GM18867 (cell line): ENCODE data around the gene HEG1.
"Not testable (repeated sequence)": the region's sequence is repeated elsewhere in the genome, so short reads cannot be mapped to it uniquely, and the experiment has no call there.

ENCODE experiments used
- ATAC-seq: cut with Tn5 transposase; IDR thresholded peaks from one replicate; pipeline ENCODE4 v1.9.1; 2021; ENCODE audit warnings: mild to moderate bottlenecking, moderate library complexity; ENCODE audit not compliant: unreplicated experiment

HEG1 gene, protein sequence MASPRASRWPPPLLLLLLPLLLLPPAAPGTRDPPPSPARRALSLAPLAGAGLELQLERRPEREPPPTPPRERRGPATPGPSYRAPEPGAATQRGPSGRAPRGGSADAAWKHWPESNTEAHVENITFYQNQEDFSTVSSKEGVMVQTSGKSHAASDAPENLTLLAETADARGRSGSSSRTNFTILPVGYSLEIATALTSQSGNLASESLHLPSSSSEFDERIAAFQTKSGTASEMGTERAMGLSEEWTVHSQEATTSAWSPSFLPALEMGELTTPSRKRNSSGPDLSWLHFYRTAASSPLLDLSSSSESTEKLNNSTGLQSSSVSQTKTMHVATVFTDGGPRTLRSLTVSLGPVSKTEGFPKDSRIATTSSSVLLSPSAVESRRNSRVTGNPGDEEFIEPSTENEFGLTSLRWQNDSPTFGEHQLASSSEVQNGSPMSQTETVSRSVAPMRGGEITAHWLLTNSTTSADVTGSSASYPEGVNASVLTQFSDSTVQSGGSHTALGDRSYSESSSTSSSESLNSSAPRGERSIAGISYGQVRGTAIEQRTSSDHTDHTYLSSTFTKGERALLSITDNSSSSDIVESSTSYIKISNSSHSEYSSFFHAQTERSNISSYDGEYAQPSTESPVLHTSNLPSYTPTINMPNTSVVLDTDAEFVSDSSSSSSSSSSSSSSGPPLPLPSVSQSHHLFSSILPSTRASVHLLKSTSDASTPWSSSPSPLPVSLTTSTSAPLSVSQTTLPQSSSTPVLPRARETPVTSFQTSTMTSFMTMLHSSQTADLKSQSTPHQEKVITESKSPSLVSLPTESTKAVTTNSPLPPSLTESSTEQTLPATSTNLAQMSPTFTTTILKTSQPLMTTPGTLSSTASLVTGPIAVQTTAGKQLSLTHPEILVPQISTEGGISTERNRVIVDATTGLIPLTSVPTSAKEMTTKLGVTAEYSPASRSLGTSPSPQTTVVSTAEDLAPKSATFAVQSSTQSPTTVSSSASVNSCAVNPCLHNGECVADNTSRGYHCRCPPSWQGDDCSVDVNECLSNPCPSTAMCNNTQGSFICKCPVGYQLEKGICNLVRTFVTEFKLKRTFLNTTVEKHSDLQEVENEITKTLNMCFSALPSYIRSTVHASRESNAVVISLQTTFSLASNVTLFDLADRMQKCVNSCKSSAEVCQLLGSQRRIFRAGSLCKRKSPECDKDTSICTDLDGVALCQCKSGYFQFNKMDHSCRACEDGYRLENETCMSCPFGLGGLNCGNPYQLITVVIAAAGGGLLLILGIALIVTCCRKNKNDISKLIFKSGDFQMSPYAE (N-terminal part only)

DNA sequence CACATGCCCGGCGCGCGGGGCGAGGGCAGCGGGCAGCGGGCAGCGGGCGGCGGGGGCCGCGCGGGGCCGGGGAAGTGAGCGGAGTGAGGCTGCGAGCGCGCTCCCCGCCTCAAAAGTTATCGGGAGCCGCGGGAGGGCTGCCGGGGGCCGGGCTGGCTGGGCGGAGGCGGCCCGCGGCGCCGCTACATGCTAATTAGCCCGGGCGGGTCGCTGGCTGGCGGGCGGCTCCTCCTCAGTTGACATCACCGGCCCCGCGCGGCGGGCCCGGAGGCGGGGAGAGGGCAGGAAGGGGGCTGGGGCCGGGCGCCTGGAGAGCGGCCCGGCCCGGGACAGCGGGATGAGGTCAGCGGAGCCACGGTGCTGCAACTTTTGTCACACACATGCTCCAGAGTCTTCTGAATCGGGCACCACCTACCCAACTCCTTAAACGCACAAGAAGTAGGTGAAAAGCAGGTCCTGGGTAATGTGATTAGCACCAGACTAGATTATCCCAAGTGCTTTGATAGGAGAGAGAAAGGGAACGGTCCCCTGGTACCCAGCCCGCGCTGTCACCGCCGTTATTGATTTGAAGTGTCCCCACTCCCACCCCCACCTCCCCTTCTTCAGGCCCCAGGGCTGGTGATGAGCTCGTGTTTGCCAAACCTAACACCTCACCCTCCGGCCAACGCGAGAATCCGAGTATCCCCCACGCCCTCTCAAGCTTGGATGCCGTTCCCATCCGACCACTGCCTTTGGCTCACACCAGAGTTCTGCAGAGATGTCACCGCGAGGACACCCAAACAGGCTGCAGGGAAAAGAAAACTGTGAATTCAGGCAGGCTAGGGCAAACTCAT lies at the start of gene HEG1:
Gene HEG1 (minus strand): TSS at position 85 of the 833 bp plus-strand sequence. CDS start 107 bp downstream, outside the sequence.
- peak; percentile 66 for ATAC-seq

DNA sequence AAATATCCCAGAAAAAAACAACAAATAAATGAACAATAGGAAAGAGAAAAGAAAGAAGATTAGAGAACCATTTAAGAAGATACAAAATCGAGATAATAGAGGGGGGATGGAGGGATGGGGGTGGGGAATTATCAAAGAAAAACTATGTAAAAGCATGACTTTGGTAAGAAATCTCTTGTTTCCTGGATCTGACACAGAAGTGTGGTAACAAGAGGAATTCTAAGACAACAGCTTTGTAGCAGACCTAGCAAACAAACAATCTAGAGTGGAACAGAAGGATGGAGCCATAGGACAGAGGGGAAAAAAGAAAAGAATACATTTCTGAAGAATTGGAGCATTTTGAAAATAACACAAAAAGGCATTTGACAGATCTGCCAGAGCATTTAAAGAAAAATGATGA lies 49.3 kb upstream of the HEG1 start:
- ATAC-seq = no peak

DNA sequence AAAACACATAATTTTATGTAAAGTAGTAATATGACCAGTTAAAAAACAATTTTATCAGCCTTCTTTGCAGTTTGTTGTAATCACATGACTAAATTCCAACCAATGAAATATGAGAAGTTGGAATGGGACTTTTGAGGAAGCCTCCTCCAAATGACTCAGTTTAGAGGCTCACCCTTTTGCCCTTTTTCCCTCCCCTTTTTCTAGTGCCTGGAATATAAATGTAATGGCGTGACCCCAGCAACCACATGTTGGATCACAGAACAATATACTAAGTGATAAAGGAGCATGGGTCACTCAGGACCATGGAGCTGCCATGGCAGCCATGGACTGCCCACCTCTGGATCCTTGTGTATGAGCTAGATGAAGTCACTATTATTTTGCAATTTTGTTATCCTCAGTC lies 48.8 kb upstream of the HEG1 start:
- ATAC-seq = no peak

DNA sequence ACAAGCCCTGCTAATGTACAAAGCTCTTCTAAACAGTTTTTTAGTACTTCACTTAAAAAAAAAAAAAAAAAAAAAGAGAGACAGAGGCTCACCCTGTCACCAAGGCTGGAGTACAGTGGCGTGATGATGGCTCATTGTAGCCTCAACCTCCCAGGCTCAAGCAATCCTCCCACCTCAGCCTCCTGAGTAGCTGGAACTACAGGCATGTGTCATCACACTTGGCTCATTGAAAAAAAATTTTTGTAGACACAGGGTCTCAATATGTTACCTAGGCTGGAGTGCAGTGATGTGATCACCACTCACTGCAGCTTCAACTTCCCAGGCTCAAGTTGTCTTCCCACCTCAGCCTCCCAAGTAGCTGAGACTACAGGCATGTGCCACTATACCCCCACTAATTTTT lies 47.6 kb upstream of the HEG1 start:
- ATAC-seq = no peak

DNA sequence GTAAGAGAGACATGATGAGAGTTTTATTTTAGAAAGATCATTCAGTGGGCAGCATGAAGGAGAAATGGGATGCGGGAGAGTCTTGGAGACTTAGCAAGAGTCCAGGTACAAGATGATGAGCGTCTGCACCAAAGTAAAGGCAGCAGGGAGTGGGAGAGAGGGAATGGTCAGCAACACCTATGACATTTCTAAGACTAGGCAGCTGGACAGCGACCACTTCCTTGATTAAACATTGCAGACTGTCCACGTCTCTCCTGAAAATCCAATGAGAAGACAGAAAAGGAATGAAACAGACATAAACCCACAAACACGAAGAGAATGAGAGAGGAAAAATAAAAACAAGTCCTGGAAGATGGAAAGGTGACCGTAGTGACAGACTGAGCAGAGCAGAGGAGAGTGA lies 46.7 kb upstream of the HEG1 start:
- ATAC-seq = no peak

DNA sequence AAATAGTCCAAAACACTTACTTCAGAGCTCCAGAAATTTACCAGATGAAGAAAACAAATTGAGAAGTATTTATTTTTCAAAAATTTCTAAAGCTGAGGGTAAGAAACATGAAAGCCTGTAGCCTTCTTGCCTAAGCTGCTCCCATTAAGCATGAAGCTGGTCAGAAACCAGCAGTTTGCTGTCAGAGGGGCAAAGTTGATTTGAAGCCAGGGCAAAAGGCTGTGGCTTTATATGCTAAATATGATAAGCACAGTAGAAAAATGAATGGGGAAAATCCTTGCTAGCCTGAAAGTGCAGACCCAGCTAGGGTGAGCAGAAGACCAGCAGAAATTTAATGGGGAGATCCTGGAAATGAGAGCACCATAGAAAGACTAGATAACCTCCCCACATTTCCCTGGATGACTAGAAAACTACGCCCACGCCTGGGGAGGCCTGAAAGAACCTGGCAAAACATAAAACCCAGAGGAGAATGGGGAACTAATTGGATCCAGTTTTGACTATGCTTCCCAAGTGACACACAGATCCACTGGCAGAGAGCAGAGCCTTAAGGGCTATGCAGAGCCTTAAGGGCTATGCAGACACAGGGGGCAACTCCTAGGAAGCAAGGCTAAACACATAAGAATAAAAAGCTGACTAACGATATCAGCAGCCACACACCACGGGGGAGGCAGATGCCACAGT lies 43.0 kb upstream of the HEG1 start:
- ATAC-seq = no peak

DNA sequence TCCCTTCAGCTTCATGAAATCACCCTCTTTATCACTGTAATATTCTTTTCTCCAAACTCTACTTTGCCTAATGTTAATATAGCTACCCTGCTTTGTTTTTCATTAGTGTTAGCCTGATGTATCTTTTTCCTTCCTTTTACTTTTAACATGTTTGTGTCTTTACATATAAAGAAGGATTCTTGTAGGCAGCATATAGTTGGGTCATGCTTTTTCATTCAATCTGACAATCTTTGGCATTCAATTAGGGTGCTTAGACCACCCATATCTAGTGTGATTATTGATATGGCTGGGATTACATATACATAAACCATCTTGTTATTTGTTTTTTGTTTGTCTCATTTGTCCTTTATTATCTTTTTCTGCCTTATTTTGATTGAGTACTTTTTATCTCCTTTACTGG lies 34.9 kb upstream of the HEG1 start:
- ATAC-seq = no peak

DNA sequence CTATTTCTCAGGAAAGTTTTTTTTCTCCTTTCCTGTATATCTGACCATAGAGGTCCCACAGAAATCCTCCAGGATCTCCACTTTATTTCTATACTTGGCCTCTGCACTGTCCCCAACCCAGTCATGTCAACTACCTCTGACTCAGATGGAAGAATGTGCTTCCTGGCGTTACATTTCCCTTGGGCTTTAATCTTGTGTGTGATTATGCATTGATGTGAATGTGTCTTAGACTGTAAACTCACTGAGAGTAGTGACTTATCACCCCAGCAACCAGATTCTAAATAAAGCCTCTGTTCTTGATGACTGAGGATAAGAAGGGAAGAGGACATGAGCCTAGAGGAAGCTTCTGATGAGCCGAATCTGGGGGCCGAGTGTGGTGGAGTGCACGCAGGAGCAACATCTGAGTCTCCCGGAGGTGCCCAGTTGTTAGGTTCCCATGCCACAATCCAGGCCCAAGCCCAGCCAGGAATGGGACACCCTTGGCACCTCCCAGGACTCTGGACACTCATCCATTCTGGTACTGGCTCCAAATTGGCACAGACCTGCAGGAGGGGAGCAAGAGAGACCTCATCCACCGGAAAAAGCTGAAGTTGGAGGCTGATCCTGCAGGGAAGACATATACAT lies 32.1 kb upstream of the HEG1 start:
- no peak for ATAC-seq

DNA sequence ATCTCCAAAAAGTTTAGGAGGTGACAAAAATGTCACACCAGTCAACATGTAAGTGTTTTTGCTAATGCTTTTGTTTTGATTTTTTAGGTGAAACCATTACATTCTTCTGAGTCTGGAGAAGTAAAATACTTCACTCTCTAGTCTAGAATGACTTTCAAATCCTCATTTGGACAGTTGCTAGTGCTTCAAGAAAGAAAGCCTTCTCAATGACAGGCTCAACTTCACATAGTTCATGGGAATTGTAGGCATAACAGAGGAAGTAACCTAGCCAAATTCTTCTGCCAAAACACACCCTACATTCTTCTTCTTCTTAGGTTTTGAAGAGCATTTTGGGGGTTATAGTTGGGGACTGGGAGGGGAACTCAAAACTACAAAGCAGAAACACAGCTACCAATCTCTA lies 29.4 kb upstream of the HEG1 start:
- ATAC-seq = no peak

DNA sequence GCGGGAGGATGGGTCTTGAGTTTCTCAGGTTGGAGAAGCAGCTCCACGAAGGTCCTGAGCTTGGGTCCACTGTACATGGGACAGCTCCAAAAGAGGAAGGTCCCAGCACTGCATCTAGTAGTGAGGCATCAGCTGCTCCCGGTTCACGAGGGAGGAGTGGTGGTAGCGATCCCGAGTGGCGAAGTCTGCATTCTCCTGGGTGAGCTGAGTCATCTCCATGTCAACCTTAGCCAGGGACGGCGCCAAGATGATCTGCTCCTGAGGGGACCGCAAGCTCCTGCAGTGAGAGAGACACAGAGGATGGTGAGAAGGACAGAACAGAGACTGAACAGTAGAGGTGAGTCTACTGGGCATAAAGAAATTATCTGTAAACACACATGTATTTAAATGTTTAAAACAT lies 28.0 kb upstream of the HEG1 start:
- ATAC-seq = no peak

DNA sequence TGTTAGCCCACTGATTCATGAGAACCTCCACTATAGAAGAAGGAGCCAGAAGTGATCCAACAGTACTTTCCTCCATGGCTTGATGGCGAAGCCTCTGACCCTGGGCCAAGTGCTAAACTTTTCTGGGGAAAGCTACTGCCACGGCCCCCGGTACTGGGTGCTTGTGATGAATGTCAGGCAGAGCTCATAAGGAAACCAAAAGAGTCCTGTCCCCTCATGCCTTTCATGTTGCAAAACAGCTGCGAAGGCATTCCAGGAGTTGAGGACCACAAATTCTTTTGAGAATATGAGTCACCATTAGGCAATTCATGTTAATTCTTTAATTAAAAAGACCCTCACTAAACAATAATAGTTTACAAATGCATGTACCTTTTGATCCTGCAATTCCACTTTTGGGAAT lies 26.5 kb upstream of the HEG1 start:
- ATAC-seq = not testable (repeated sequence)

DNA sequence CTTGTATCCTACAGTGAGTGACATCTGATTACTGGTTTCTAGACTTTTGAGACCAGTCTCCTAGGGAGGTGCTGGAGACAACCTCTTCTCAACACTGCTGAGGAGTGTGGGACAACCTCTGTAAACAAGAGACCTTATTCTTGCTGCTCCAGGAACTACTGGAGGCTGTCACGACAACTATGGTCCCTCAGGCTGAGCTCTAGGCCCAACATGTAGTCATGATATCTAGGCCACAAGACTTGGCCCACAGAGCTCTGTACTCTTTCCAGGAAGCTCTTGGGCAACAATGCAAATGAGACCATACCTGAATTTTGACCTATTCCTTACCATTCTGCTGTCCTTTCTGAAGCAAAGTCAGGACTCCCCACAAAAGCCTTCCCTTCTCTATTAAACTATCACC lies 24.3 kb upstream of the HEG1 start:
- no peak for ATAC-seq

DNA sequence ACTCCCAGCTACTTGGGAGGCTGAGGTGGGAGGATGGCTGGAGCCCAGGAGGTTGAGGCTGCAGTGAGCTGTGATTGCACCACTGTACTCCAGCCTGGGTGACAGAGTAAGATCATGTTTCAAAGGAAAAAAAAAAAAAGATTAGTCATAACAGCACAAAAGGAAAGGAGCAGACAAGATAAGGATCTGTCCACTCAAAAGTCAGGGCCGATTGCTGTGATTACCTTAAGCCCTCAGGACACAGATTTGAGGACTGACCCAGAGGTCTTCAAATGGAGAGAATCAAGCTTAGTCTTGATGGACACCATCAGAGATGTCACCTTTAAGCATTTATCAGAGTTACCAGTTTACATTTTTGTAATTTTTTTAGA lies 23.9 kb upstream of the HEG1 start:
- no peak for ATAC-seq

DNA sequence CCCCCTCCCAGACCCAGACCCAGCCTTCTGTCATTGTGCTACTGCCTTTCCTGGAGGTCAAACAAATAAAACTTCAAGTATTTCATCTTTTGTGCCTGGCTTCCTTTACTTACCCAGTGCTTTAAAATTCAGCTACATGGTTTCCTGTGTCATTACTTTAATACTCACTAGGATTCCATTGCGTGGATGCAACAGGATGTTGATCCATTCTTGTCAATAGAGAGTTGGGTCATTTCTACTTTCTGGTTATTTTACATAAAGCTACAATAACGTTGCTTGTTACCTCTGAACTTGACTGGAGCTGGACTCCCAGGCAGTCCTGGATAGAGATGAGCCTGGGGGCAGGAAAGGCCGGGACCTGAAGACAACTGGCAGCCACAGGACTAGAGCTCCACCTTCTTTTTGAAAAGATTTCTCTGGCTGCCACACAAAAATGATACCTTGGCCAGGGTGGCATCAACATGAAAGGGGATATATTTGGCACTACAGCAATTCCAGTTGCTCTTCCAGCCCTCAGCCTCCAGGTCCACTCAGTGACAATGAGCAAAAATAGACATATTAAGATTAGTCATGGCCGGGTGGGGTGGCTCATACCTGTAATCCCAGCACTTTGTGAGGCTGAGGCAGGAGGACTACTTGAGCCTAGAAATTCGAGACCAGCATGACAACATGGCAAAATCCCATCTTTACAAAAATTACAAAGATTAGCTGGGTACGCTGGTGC lies 23.3 kb upstream of the HEG1 start:
- no peak for ATAC-seq

DNA sequence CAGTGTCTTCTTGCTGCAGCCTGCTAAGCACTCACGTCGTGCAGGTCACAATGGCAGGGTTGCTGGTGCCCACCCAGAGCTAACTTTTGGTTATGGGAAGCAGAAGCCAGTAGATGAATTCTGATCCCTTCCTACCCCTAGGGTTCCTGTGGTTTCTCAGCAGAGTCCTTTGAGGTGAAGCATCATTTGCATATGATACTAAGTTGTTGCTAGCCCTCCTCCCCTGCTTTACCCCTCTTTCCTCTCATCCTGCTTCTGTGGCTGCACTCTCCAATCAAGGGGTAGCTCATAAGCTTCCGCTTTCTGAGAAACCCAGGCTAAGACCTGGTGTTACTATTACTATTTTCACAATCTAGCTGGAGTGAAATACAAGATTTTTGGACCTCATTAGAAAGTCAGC lies 22.1 kb upstream of the HEG1 start:
- no peak for ATAC-seq

DNA sequence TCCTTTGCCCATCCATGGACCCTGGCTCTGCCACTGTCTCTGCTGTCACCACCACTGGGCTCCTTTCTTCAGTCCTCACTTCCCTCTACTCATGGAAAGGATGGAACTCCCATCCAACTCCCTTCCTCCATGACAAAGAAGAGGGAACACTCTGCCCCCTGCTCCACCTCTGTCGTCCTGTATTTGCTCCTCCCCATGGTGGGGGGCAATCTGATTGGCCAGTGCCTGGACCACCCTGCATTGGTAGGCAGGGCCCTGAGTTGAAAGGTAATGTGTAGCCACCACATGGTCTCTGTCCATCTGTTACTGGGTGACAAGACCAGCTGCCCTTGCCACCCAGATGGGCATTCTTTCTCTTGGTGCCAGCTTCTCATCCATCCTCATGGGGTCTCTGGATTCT lies 20.7 kb upstream of the HEG1 start:
- ATAC-seq = no peak

DNA sequence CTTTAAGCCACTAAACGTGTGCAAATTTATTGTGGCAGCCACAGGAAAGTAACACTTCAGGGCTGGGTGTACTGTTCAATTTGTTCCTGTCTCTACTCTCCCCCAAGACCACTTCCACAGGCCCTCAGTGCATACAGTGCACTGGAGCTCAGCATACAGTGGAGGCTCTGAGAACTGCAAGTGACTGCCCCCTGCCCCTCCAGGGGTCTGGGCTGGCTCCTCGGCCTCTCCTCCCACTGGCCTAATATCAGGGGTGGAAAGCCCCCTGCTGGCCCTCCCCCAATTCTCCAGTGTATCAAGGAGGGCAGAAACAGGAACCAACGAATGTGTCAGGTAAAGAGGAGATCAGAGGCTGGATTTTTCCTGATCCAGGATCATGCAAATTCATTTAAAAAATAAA lies 19.9 kb upstream of the HEG1 start:
- no peak for ATAC-seq

DNA sequence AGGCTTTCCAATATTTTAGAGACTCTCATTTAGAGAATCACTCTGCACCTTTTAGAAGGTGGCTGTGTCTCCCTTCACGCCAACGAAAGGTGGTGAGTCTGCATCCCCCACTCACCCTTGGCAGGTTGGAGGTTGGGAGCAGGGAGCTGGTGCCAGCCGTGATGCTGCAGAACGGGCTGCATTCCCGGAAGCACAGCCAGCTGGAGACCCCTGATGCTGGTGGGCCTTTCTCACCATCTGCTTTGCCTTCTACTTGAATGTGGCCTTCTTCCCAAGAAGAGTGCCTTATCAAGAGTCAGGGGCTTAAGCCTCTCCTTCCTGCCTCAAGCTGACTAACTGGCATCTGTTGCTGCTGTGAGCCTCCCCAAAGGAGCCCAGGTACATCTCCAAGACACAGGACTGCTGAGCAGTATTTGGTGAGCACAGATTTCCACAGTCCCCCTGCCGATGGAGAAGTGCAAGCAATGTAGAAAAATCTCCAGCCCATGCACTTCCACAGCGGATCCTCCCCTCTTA lies 17.7 kb upstream of the HEG1 start:
- no peak for ATAC-seq
